B cell (primary cell): ENCODE data around the gene CNNM3. TPM values are rescaled to one million over a fixed set of nuclear protein-coding genes. Genes with fewer than 3 reads are reported as not detected.

Experiments used
- ATAC-seq: fragments of 200-7000 bp; cut with Tn5 transposase; one replicate; pipeline ENCODE4 v1.10.0; 2021; ENCODE audit warnings: low read depth, mild to moderate bottlenecking, moderate number of reproducible peaks, moderate library complexity
- CTCF ChIA-PET: fragments of 350-600 bp; sonication (Branson Sonifier 250); formaldehyde crosslinking; loops from one replicate; lab custom pipeline; 2021; ENCODE audit warnings: antibody characterized with exemption, inconsistent platforms; lab: Charles Lee
- POLR2A ChIA-PET: fragments of 350-600 bp; sonication (Branson Sonifier 250); formaldehyde crosslinking; loops from one replicate; lab custom pipeline; 2021; ENCODE audit warnings: antibody characterized with exemption; lab: Charles Lee
- DNase-seq: peaks from one replicate; pipeline ENCODE4 v3.0.0; 2013
- H2AFZ ChIP-seq: 2 replicates; pipeline ENCODE4 v1.6.1; 2012; ENCODE audit warnings: mild to moderate bottlenecking, low read depth, low read length; ENCODE audit not compliant: insufficient read depth, poor library complexity, severe bottlenecking
- H3K27ac ChIP-seq, 2 donors: 1 replicate in 1 of 2; 2 replicates in 1 of 2; pipeline ENCODE4 v1.5.1; 2012 to 2013; ENCODE audit warnings: low read length in 2 of 2, mild to moderate bottlenecking in 2 of 2, moderate library complexity in 1 of 2
- H3K27me3 ChIP-seq, 4 experiments: fragments of 200-600 bp in 1 of 4; sonication (generic) in 1 of 4; replicated peaks in 1 of 4; 1 replicate in 2 of 4; 2 replicates in 2 of 4; pipeline versions ENCODE4 v1.6.1 to v1.7.0; 2013 to 2016; ENCODE audit warnings: low read length in 3 of 4, mild to moderate bottlenecking in 2 of 4, mixed read lengths in 1 of 4, moderate library complexity in 1 of 4; ENCODE audit not compliant: insufficient read depth in 4 of 4, control insufficient read depth in 3 of 4; ENCODE audit errors: control extremely low read depth in 1 of 4
- H3K36me3 ChIP-seq, 2 experiments: replicated peaks in 1 of 2; 1 replicate in 1 of 2; 2 replicates in 1 of 2; pipeline versions ENCODE4 v1.6.1 to v1.7.1; 2013; ENCODE audit warnings: low read length in 1 of 2; ENCODE audit not compliant: insufficient read depth in 2 of 2, control insufficient read depth in 1 of 2; ENCODE audit errors: control extremely low read depth in 1 of 2, extremely low read depth in 1 of 2
- H3K4me1 ChIP-seq, 2 donors: fragments of 200-600 bp in 1 of 2; sonication (generic) in 1 of 2; 1 replicate in 1 of 2; 2 replicates in 1 of 2; pipeline versions ENCODE4 v1.5.1 to v1.6.1; 2013 to 2017; ENCODE audit warnings: low read length in 2 of 2; ENCODE audit not compliant: control insufficient read depth in 2 of 2, insufficient read depth in 2 of 2
- H3K4me2 ChIP-seq: replicated peaks from 2 replicates; pipeline ENCODE3; 2012; ENCODE audit warnings: mild to moderate bottlenecking, low read depth, low read length; ENCODE audit not compliant: poor library complexity, severe bottlenecking
- H3K4me3 ChIP-seq, 5 experiments: fragments of 200-600 bp in 1 of 5; sonication (generic) in 1 of 5; 1 replicate in 3 of 5; 2 replicates in 2 of 5; pipeline versions ENCODE4 v1.5.1 to v1.7.0; 2011 to 2016; ENCODE audit warnings: low read length in 4 of 5, mild to moderate bottlenecking in 4 of 5, low read depth in 2 of 5, control low read depth in 1 of 5, moderate library complexity in 1 of 5; ENCODE audit not compliant: insufficient read depth in 1 of 5; ENCODE audit errors: control extremely low read depth in 1 of 5, extremely low read depth in 1 of 5
- H3K79me2 ChIP-seq: fragments of 200-600 bp; sonication (generic); one replicate; pipeline ENCODE4 v1.6.0; 2016; ENCODE audit warnings: low read length; ENCODE audit not compliant: control insufficient read depth, insufficient read depth
- H3K9ac ChIP-seq: fragments of 200-600 bp; sonication (generic); 2 replicates; pipeline ENCODE4 v1.6.1; 2017; ENCODE audit warnings: mild to moderate bottlenecking, low read length, moderate library complexity
- H3K9me3 ChIP-seq, 3 donors: one replicate each; pipeline versions ENCODE4 v1.6.1 to v1.7.1; 2013; ENCODE audit warnings: low read length in 2 of 3; ENCODE audit not compliant: control insufficient read depth in 2 of 3, insufficient read depth in 1 of 3; ENCODE audit errors: control extremely low read depth in 1 of 3
- H4K20me1 ChIP-seq: 2 replicates; pipeline ENCODE4 v1.6.0; 2012; ENCODE audit warnings: mild to moderate bottlenecking, low read length; ENCODE audit not compliant: insufficient read depth, control insufficient read depth, poor library complexity, severe bottlenecking
- H3K27ac Mint-ChIP-seq: one replicate; pipeline ENCODE4 v1.8.0; 2021; ENCODE audit warnings: mixed read lengths
- H3K27me3 Mint-ChIP-seq: one replicate; pipeline ENCODE4 v1.8.0; 2021; ENCODE audit warnings: mixed read lengths
- H3K4me1 Mint-ChIP-seq: one replicate; pipeline ENCODE4 v1.8.0; 2021; ENCODE audit warnings: mixed read lengths
- H3K4me3 Mint-ChIP-seq: one replicate; pipeline ENCODE4 v1.8.0; 2021; ENCODE audit warnings: mixed read lengths
- H3K9me3 Mint-ChIP-seq: one replicate; pipeline ENCODE4 v1.8.0; 2022; ENCODE audit warnings: mixed read lengths; ENCODE audit not compliant: insufficient read depth
- EZH2 ChIP-seq: IDR thresholded peaks from 2 replicates; pipeline ENCODE4 v1.6.1; 2012; ENCODE audit warnings: borderline replicate concordance, low read depth, mild to moderate bottlenecking, moderate library complexity, low read length; ENCODE audit not compliant: insufficient read depth, poor library complexity, severe bottlenecking
- WGBS: methylation state at CpG from one replicate; pipeline ENCODE4 v1.1.5; 2013; ENCODE audit warnings: missing lambda C conversion rate; ENCODE audit not compliant: insufficient coverage; 5-methylcytosine and 5-hydroxymethylcytosine counted together
- intact Hi-C: fragments of 100-400 bp; cut with micrococcal nuclease; formaldehyde crosslinking; loops from one replicate; pipeline ENCODE4 v1.10.0; 2022
- polyA plus RNA-seq: library from polyadenylated mRNA; depleted of rRNA; stranded (reverse); fragments of >200 nt; gene quantifications from 2 replicates; pipeline ENCODE4 v1.2.3, GENCODE V29; 2012
- total RNA-seq, 2 donors: library from RNA; stranded (reverse); fragments of 120-200 nt in 1 of 2; gene quantifications; 1 replicate in 1 of 2; 2 replicates in 1 of 2; pipeline versions ENCODE4 v1.2.3 to v1.2.4, GENCODE V29; 2013 to 2022
- TF ChIP-seq, protein P1 (sequence below): fragments of 200-600 bp; IDR thresholded peaks from one replicate; pipeline ENCODE4 v1.8.0; 2022; ENCODE audit warnings: antibody characterized with exemption, mild to moderate bottlenecking

CNNM3 gene
- total and polyA plus RNA-seq, 2 donors (not counting 1 experiment from before 2014, with no cell fraction given) = 28.8 to 54.7 TPM

DNA sequence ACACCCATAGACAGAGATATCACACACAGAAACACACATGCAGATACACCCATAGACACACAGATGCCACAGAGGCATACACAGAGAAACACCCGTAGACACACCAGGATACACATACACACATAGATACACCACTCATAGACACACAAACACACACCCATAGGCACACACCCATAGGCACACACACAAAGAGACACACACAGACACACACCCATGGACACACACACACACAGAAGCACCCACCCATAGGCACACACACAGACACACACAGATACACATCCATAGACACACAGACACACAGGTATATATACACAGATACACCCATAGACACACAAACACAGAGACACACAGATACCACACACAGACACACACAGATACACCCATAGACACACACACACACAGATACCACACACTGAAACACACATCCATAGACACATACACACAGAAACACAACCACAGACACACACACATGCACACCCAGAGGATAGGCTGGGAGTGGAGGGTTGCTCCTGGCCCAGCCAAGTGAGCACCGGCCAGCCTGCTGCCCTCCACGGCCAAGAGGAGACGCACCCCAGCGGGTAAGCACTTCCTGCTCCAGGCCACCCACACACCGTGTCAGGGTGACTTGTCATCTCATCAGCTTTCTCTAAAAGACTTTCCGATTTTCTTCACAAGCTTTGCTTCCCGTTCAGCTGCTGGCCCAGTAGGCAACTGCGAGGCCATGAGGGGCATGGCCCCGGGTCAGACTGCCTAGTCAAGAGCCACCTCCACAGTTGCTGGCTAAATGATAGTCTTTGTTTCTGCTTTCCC is 14.1 kb upstream of the CNNM3 start:
- H3K9me3 Mint-ChIP-seq = no peaks in the 10 kb centered on the region
- H3K4me2 ChIP-seq = peak overlapping the region; percentile 49
- H3K79me2 ChIP-seq = peaks cover 5% of the 10 kb centered on the region
- H3K36me3 ChIP-seq = peaks cover 0 to 37% of the 10 kb centered on the region in 2 experiments
- H3K4me3 Mint-ChIP-seq = no peak overlapping the region
- H3K27ac ChIP-seq = peak overlapping the region; percentile 51
- WGBS = 34% methylated on average over 10 of the region's 10 CpGs
- POLR2A ChIA-PET = interaction anchor here (0.6 kb wide), 1 partner anchor 50 kb away, joined by 7 read pairs; no protein-coding TSS in a partner anchor
- no peaks in the 10 kb centered on the region for H4K20me1 ChIP-seq
- no peaks in the 10 kb centered on the region for H3K27me3 Mint-ChIP-seq
- peaks cover 30 to 38% of the 10 kb centered on the region in 2 donors for H3K4me1 ChIP-seq
- H3K4me1 Mint-ChIP-seq = peaks cover 12% of the 10 kb centered on the region
- H3K9me3 ChIP-seq = peaks cover 0 to 3% (median 0%) of the 10 kb centered on the region in 3 donors
- TF ChIP-seq, protein P1, sequence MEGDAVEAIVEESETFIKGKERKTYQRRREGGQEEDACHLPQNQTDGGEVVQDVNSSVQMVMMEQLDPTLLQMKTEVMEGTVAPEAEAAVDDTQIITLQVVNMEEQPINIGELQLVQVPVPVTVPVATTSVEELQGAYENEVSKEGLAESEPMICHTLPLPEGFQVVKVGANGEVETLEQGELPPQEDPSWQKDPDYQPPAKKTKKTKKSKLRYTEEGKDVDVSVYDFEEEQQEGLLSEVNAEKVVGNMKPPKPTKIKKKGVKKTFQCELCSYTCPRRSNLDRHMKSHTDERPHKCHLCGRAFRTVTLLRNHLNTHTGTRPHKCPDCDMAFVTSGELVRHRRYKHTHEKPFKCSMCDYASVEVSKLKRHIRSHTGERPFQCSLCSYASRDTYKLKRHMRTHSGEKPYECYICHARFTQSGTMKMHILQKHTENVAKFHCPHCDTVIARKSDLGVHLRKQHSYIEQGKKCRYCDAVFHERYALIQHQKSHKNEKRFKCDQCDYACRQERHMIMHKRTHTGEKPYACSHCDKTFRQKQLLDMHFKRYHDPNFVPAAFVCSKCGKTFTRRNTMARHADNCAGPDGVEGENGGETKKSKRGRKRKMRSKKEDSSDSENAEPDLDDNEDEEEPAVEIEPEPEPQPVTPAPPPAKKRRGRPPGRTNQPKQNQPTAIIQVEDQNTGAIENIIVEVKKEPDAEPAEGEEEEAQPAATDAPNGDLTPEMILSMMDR = no peak
- no peak for TF ChIP-seq EZH2
- H2AFZ ChIP-seq = peak overlapping the region; percentile 41
- CTCF ChIA-PET = interaction anchor here (0.6 to 3.8 kb wide), 9 partner anchors 17 to 165 kb away, joined by 3 to 45 read pairs (median 4); partner anchors contain the start of genes CNNM4 and KANSL3
- H3K4me3 ChIP-seq = no peak overlapping the region
- intact Hi-C loops = loop anchor here (1.0 to 5.0 kb wide), 5 partner anchors 13 to 165 kb away; partner anchors contain the start of genes KANSL3 and LMAN2L
- H3K9ac ChIP-seq = no peak overlapping the region
- ATAC-seq = peak; percentile 22
- DNase-seq = peak; percentile 43
- H3K27me3 ChIP-seq = no peaks in the 10 kb centered on the region
- no peak overlapping the region for H3K27ac Mint-ChIP-seq
